Body of pancreas (tissue), 4 donors: ENCODE data around the gene NGEF. TPM values are rescaled to one million over a fixed set of nuclear protein-coding genes. Genes with fewer than 3 reads are reported as not detected.

Experiments
- ATAC-seq: fragments of 150-250 bp; one replicate; pipeline ENCODE4 v1.9.1; 2016
- DNase-seq, 4 donors: peaks; one replicate each; pipeline ENCODE4 v3.0.0-alpha.2; 2019
- H3K27ac ChIP-seq, 4 donors: fragments of 200-600 bp; sonication (generic); 1 replicate in 3 of 4; 2 replicates in 1 of 4; pipeline versions ENCODE4 v1.5.1 to v1.6.1; 2016 to 2019; ENCODE audit warnings: mild to moderate bottlenecking in 1 of 4, mixed read lengths in 1 of 4, moderate library complexity in 1 of 4
- H3K27me3 ChIP-seq, 2 donors: fragments of 200-600 bp; sonication (generic); one replicate each; pipeline ENCODE4 v1.6.0; 2016; ENCODE audit warnings: mild to moderate bottlenecking in 1 of 2
- H3K36me3 ChIP-seq, 2 donors: fragments of 200-600 bp; sonication (generic); replicated peaks in 1 of 2; 2 replicates each; pipeline ENCODE4 v1.5.1; 2016; ENCODE audit warnings: low read depth in 2 of 2; ENCODE audit not compliant: insufficient read depth in 1 of 2
- H3K4me1 ChIP-seq: fragments of 200-600 bp; sonication (generic); one replicate; pipeline ENCODE4 v1.6.0; 2016
- H3K4me3 ChIP-seq, 2 donors: fragments of 200-600 bp; sonication (generic); 1 replicate in 1 of 2; 2 replicates in 1 of 2; pipeline ENCODE4 v1.5.1; 2016 to 2019
- H3K9me3 ChIP-seq, 3 donors: fragments of 200-600 bp; sonication (generic); 1 replicate in 2 of 3; 2 replicates in 1 of 3; pipeline ENCODE4 v1.5.1; 2016
- CTCF ChIP-seq, 7 experiments: fragments of 450-650 bp in 4 of 7; fragments of 200-600 bp in 3 of 7; sonication (generic) in 3 of 7; IDR thresholded peaks; one replicate each; pipeline ENCODE4 v1.5.1; 2016 to 2019; ENCODE audit warnings: antibody characterized with exemption in 7 of 7
- POLR2A ChIP-seq, 3 donors: fragments of 450-650 bp; IDR thresholded peaks; one replicate each; pipeline ENCODE4 v1.6.1; 2016; ENCODE audit warnings: antibody characterized with exemption in 3 of 3, mild to moderate bottlenecking in 2 of 3
- WGBS, 2 donors: methylation state at CpG; one replicate each; pipeline ENCODE4 v1.1.5; 2017; 5-methylcytosine and 5-hydroxymethylcytosine counted together
- intact Hi-C: fragments of 100-400 bp; cut with DNase I; formaldehyde crosslinking; loops from one replicate; pipeline ENCODE4 v1.15.1; 2023
- total RNA-seq, 2 donors: library from RNA; depleted of rRNA; stranded (reverse); fragments of >200 nt; gene quantifications; one replicate each; pipeline ENCODE4 v1.1.0, GENCODE V29; 2016

The NGEF gene
- total RNA-seq, 2 donors from 2014 or later: 4.9 to 7.0 TPM

GRCh38 chr2:233009661-233010060 lies 3.4 kb downstream of the NGEF start:
- H3K4me3 ChIP-seq: no peak overlapping the region
- H3K27me3 ChIP-seq: no peaks in the 10 kb centered on the region
- H3K4me1 ChIP-seq: peaks cover 29% of the 10 kb centered on the region
- H3K36me3 ChIP-seq: no peaks in the 10 kb centered on the region
- no peak for ATAC-seq
- intact Hi-C loops: no loop called here
- H3K9me3 ChIP-seq: no peaks in the 10 kb centered on the region
- no peak for DNase-seq
- no peak overlapping the region for H3K27ac ChIP-seq
- 95 to 98% methylated on average over 3 of the region's 3 CpGs for WGBS, 2 donors
- TF ChIP-seq CTCF (IDR thresholded peaks at IDR 0.05): no peak
- TF ChIP-seq POLR2A (IDR thresholded peaks at IDR 0.05): no peak

- Histone ChIP-seq H3K9me3 (no peaks in the 10 kb centered on the region), H3K27me3 (no peaks in the 10 kb centered on the region), H3K4me1 (peaks cover 22% of the 10 kb centered on the region), H3K4me3 (no peak overlapping the region), H3K36me3 (no peaks in the 10 kb centered on the region), H3K27ac (no peak overlapping the region)
- WGBS, 2 donors: 60 to 68% methylated on average over 3 of the region's 3 CpGs
- DNase-seq: no peak
- no peak for ATAC-seq
- intact Hi-C loops: no loop called here
- no peak for TF ChIP-seq CTCF (IDR thresholded peaks at IDR 0.05)
- TF ChIP-seq POLR2A (IDR thresholded peaks at IDR 0.05): no peak
These were observed 5.3 kb downstream of the NGEF start for GRCh38 chr2:233007739-233008138.

GRCh38 chr2:233007270-233007669 lies 5.8 kb downstream of the NGEF start:
- H3K4me1 ChIP-seq: peaks cover 17% of the 10 kb centered on the region
- intact Hi-C loops: no loop called here
- DNase-seq (no peak), ATAC-seq (no peak)
- no peak for TF ChIP-seq POLR2A (IDR thresholded peaks at IDR 0.05)
- TF ChIP-seq CTCF (IDR thresholded peaks at IDR 0.05): no peak
- no peaks in the 10 kb centered on the region for H3K36me3 ChIP-seq
- WGBS, 2 donors: 80 to 91% methylated on average over 7 of the region's 7 CpGs
- no peaks in the 10 kb centered on the region for H3K27me3 ChIP-seq
- H3K4me3 ChIP-seq: no peak overlapping the region
- no peaks in the 10 kb centered on the region for H3K9me3 ChIP-seq
- H3K27ac ChIP-seq: no peak overlapping the region

GRCh38 chr2:233006648-233007047 lies 6.4 kb downstream of the NGEF start:
- intact Hi-C loops: no loop called here
- H3K27ac ChIP-seq: no peak overlapping the region
- no peak for DNase-seq

More at GRCh38 chr2:233006648-233007047, 6.4 kb downstream of the NGEF start:
- H3K4me1 ChIP-seq: peaks cover 11% of the 10 kb centered on the region
- H3K27me3 ChIP-seq: no peaks in the 10 kb centered on the region
- no peaks in the 10 kb centered on the region for H3K36me3 ChIP-seq
- no peak for ATAC-seq
- no peaks in the 10 kb centered on the region for H3K9me3 ChIP-seq
- WGBS, 2 donors: 92 to 96% methylated on average over 6 of the region's 6 CpGs
- TF ChIP-seq CTCF (IDR thresholded peaks at IDR 0.05) (no peak), POLR2A (IDR thresholded peaks at IDR 0.05) (no peak)
- no peak overlapping the region for H3K4me3 ChIP-seq
